GM19193 (cell line): ENCODE data around the gene USP17L22.
"Not testable (repeated sequence)": the region's sequence is repeated elsewhere in the genome, so short reads cannot be mapped to it uniquely, and the experiment has no call there.

ENCODE experiments used
- POLR2A ChIP-seq: IDR thresholded peaks from 4 replicates; pipeline ENCODE4 v1.6.1; 2011; ENCODE audit not compliant: insufficient read depth, insufficient read length; ENCODE audit errors: extremely low read depth

The USP17L22 gene, protein sequence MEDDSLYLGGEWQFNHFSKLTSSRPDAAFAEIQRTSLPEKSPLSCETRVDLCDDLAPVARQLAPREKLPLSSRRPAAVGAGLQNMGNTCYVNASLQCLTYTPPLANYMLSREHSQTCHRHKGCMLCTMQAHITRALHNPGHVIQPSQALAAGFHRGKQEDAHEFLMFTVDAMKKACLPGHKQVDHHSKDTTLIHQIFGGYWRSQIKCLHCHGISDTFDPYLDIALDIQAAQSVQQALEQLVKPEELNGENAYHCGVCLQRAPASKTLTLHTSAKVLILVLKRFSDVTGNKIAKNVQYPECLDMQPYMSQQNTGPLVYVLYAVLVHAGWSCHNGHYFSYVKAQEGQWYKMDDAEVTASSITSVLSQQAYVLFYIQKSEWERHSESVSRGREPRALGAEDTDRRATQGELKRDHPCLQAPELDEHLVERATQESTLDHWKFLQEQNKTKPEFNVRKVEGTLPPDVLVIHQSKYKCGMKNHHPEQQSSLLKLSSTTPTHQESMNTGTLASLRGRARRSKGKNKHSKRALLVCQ

DNA sequence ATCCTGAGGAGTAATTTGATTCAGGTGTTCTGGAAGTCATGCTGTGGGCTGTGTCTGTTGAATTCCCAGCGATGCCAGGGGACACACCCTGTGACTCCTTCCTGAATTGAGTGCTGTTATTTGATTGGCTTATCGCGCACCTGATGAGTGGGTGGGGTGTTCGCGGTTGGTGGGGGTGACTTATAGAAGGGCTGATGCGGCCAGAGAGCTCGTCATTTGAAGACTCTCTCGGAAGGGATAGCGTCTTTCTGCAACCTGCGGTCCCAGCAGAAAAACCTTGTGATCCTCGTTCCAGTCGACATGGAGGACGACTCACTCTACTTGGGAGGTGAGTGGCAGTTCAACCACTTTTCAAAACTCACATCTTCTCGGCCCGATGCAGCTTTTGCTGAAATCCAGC is at the start of gene USP17L22:
Gene USP17L22 (plus strand): TSS at position 301 of the 400 bp plus-strand sequence. CDS start 0 bp downstream, at position 301.
- not testable (repeated sequence) for TF ChIP-seq POLR2A

DNA sequence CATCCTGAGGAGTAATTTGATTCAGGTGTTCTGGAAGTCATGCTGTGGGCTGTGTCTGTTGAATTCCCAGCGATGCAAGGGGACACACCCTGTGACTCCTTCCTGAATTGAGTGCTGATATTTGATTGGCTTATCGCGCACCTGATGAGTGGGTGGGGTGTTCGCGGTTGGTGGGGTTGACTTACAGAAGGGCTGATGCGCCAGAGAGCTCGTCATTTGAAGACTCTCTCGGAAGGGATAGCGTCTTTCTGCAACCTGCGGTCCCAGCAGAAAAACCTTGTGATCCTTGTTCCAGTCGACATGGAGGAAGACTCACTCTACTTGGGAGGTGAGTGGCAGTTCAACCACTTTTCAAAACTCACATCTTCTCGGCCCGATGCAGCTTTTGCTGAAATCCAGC is 47.6 kb upstream of the USP17L22 start, which contains the start of gene USP17L12:
Gene USP17L12 (plus strand): TSS at position 301 of the 400 bp plus-strand sequence. CDS start 0 bp downstream, at position 301.
- not testable (repeated sequence) for TF ChIP-seq POLR2A

DNA sequence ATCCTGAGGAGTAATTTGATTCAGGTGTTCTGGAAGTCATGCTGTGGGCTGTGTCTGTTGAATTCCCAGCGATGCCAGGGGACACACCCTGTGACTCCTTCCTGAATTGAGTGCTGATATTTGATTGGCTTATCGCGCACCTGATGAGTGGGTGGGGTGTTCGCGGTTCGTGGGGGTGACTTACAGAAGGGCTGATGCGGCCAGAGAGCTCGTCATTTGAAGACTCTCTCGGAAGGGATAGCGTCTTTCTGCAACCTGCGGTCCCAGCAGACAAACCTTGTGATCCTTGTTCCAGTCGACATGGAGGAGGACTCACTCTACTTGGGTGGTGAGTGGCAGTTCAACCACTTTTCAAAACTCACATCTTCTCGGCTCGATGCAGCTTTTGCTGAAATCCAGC is 42.8 kb upstream of the USP17L22 start, which contains the start of gene USP17L13:
Gene USP17L13 (plus strand): TSS at position 301 of the 400 bp plus-strand sequence. CDS start 0 bp downstream, at position 301.
- TF ChIP-seq POLR2A, result not testable (repeated sequence)

DNA sequence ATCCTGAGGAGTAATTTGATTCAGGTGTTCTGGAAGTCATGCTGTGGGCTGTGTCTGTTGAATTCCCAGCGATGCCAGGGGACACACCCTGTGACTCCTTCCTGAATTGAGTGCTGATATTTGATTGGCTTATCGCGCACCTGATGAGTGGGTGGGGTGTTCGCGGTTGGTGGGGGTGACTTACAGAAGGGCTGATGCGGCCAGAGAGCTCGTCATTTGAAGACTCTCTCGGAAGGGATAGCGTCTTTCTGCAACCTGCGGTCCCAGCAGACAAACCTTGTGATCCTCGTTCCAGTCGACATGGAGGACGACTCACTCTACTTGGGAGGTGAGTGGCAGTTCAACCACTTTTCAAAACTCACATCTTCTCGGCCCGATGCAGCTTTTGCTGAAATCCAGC is 33.3 kb upstream of the USP17L22 start, which contains the start of gene USP17L15:
Gene USP17L15 (plus strand): TSS at position 301 of the 400 bp plus-strand sequence. CDS start 0 bp downstream, at position 301.
- not testable (repeated sequence) for TF ChIP-seq POLR2A

DNA sequence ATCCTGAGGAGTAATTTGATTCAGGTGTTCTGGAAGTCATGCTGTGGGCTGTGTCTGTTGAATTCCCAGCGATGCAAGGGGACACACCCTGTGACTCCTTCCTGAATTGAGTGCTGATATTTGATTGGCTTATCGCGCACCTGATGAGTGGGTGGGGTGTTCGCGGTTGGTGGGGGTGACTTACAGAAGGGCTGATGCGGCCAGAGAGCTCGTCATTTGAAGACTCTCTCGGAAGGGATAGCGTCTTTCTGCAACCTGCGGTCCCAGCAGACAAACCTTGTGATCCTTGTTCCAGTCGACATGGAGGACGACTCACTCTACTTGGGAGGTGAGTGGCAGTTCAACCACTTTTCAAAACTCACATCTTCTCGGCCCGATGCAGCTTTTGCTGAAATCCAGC is 23.8 kb upstream of the USP17L22 start, which contains the start of gene USP17L17:
Gene USP17L17 (plus strand): TSS at position 301 of the 400 bp plus-strand sequence. CDS start 0 bp downstream, at position 301.
- not testable (repeated sequence) for TF ChIP-seq POLR2A

DNA sequence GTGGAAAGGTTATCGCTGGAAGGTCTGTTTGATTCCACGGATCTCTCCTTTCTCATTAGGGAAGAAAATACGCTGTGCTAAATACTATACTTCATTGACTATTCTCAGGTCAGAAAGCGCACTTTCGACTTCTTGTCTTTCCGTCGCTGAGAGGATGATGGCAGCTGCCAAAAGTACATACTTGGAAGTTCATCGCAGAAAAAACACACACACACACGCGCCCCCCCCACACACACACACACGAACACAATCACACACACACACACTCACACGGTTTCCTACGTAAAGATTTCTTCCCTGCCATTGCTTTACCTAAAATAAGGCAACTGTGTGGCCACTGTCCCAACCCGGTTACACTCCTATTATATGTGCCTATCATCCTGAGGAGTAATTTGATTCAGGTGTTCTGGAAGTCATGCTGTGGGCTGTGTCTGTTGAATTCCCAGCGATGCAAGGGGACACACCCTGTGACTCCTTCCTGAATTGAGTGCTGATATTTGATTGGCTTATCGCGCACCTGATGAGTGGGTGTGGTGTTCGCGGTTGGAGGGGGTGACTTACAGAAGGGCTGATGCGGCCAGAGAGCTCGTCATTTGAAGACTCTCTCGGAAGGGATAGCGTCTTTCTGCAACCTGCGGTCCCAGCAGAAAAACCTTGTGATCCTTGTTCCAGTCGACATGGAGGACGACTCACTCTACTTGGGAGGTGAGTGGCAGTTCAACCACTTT is 19.3 kb upstream of the USP17L22 start, which contains the start of gene USP17L18:
Gene USP17L18 (plus strand): TSS at position 678 of the 728 bp plus-strand sequence. CDS start 0 bp downstream, at position 678.
- TF ChIP-seq POLR2A, result not testable (repeated sequence)

DNA sequence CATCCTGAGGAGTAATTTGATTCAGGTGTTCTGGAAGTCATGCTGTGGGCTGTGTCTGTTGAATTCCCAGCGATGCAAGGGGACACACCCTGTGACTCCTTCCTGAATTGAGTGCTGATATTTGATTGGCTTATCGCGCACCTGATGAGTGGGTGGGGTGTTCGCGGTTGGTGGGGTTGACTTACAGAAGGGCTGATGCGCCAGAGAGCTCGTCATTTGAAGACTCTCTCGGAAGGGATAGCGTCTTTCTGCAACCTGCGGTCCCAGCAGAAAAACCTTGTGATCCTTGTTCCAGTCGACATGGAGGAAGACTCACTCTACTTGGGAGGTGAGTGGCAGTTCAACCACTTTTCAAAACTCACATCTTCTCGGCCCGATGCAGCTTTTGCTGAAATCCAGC is 14.3 kb upstream of the USP17L22 start, which contains the start of gene USP17L19:
Gene USP17L19 (plus strand): TSS at position 301 of the 400 bp plus-strand sequence. CDS start 0 bp downstream, at position 301.
- not testable (repeated sequence) for TF ChIP-seq POLR2A

DNA sequence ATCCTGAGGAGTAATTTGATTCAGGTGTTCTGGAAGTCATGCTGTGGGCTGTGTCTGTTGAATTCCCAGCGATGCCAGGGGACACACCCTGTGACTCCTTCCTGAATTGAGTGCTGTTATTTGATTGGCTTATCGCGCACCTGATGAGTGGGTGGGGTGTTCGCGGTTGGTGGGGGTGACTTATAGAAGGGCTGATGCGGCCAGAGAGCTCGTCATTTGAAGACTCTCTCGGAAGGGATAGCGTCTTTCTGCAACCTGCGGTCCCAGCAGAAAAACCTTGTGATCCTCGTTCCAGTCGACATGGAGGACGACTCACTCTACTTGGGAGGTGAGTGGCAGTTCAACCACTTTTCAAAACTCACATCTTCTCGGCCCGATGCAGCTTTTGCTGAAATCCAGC is 9.6 kb upstream of the USP17L22 start, which contains the start of gene USP17L20:
Gene USP17L20 (plus strand): TSS at position 301 of the 400 bp plus-strand sequence. CDS start 0 bp downstream, at position 301.
- TF ChIP-seq POLR2A, result not testable (repeated sequence)

DNA sequence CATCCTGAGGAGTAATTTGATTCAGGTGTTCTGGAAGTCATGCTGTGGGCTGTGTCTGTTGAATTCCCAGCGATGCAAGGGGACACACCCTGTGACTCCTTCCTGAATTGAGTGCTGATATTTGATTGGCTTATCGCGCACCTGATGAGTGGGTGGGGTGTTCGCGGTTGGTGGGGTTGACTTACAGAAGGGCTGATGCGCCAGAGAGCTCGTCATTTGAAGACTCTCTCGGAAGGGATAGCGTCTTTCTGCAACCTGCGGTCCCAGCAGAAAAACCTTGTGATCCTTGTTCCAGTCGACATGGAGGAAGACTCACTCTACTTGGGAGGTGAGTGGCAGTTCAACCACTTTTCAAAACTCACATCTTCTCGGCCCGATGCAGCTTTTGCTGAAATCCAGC is 4.8 kb upstream of the USP17L22 start, which contains the start of gene USP17L21:
Gene USP17L21 (plus strand): TSS at position 301 of the 400 bp plus-strand sequence. CDS start 0 bp downstream, at position 301.
- TF ChIP-seq POLR2A, result not testable (repeated sequence)
